ENCODE data around the gene GRIN2A.

Gene GRIN2A

GRCh38 chr16:10031473-10031872 is 150.8 kb downstream of the GRIN2A start:
- no peak for DNase-seq

- DNase-seq: no peak
These were observed 153.6 kb downstream of the GRIN2A start for GRCh38 chr16:10028644-10029043.

GRCh38 chr16:10027553-10027952 is 154.7 kb downstream of the GRIN2A start:
- no peak for DNase-seq

GRCh38 chr16:10026593-10026992 is 155.6 kb downstream of the GRIN2A start:
- no peak for DNase-seq

- DNase-seq: no peak
These were observed 160.1 kb downstream of the GRIN2A start for GRCh38 chr16:10022098-10022497.

GRCh38 chr16:10020866-10021265 is 161.4 kb downstream of the GRIN2A start:
- no peak for DNase-seq

- no peak for DNase-seq
These were observed 165.5 kb downstream of the GRIN2A start for GRCh38 chr16:10016752-10017151.

- DNase-seq: no peak
These were observed 166.8 kb downstream of the GRIN2A start for GRCh38 chr16:10015397-10015796.

GRCh38 chr16:10013774-10014173 is 168.5 kb downstream of the GRIN2A start:
- DNase-seq: peak in 1 of 2 donors; percentile 2

GRCh38 chr16:10013364-10013763 is 168.9 kb downstream of the GRIN2A start:
- DNase-seq: no peak

- no peak for DNase-seq
These were observed 172.5 kb downstream of the GRIN2A start for GRCh38 chr16:10009684-10010083.

- no peak for DNase-seq
These were observed 178.7 kb downstream of the GRIN2A start for GRCh38 chr16:10003486-10003885.

GRCh38 chr16:10001258-10001775 is 180.9 kb downstream of the GRIN2A start:
- DNase-seq: no peak

- no peak for DNase-seq
These were observed 186.0 kb downstream of the GRIN2A start for GRCh38 chr16:9996221-9996620.

- no peak for DNase-seq
These were observed 189.8 kb downstream of the GRIN2A start for GRCh38 chr16:9992441-9992840.

GRCh38 chr16:9980981-9981380 is 201.2 kb downstream of the GRIN2A start:
- DNase-seq: no peak

GRCh38 chr16:9978160-9978725 is 204.0 kb downstream of the GRIN2A start:
- no peak for DNase-seq

GRCh38 chr16:9977333-9977897 is 204.8 kb downstream of the GRIN2A start:
- no peak for DNase-seq

- no peak for DNase-seq
These were observed 205.6 kb downstream of the GRIN2A start for GRCh38 chr16:9976601-9977000.

- no peak for DNase-seq
These were observed 210.3 kb downstream of the GRIN2A start for GRCh38 chr16:9971907-9972306.

GRCh38 chr16:9970796-9971195 is 211.4 kb downstream of the GRIN2A start:
- DNase-seq: no peak

GRCh38 chr16:9970244-9970643 is 212.0 kb downstream of the GRIN2A start:
- DNase-seq: no peak

GRCh38 chr16:9969580-9969979 is 212.6 kb downstream of the GRIN2A start:
- no peak for DNase-seq

GRCh38 chr16:9966569-9967157 is 215.6 kb downstream of the GRIN2A start:
- DNase-seq: no peak
